GM19328 (cell line): ENCODE data around the gene LAMB1.

Source experiments
- ATAC-seq: cut with Tn5 transposase; IDR thresholded peaks from one replicate; pipeline ENCODE4 v1.9.1; 2021; ENCODE audit warnings: mild to moderate bottlenecking, moderate library complexity; ENCODE audit not compliant: unreplicated experiment

Gene LAMB1

DNA sequence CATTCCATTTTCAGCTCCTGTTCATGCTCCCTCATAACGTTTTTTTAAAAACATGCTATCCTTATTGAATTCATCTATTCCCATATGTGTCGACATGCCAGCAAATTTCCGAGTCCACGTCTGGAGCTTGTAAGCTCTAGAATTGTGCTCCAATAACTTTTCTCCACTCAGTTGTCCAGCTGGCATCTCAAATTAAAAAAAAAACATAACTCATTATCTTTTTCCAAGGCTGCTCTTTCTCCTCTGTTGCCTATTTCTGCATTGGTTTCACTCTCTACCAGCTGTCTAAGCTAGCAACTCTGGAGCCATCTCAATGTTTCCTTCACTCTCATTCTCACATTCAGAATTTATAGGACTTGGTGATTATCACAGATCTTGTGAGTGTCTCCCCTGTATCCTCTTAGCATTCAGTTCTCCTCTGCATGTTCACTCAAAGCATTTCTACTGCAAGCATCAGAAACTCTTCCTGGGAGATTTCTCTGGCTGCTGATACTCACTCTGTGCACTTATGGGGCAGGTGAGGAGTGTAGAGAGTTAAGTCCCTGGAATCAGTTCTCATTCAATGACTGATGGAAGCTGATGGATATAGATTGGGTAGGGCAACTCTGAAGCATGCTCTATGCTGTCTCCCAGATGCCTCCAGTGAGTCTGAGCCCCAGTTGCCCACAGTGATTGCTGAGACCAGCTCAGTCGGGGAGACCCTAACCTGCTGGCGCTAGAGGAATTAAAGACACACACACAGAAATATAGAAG, 118.7 kb downstream of the LAMB1 start:
- ATAC-seq, result no peak

DNA sequence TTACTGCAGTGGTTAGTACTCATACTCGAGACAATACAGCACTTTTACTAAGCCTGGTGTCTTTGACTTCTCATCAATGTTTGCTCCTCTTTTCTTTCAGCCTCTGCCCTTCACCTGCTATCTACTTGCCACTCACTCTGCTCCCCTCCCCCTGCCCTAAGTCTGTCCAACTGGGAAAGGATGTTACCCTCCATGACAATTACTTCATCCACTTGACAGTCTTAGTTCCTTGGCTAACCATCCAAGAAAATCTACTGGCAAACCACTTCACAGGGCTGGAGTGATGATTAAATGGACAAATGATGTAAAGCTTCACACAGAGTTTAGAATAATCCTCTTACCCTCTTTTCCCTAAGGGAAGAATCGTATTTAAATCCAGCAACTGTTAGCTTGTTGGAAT, 120.2 kb downstream of the LAMB1 start:
- no peak for ATAC-seq

DNA sequence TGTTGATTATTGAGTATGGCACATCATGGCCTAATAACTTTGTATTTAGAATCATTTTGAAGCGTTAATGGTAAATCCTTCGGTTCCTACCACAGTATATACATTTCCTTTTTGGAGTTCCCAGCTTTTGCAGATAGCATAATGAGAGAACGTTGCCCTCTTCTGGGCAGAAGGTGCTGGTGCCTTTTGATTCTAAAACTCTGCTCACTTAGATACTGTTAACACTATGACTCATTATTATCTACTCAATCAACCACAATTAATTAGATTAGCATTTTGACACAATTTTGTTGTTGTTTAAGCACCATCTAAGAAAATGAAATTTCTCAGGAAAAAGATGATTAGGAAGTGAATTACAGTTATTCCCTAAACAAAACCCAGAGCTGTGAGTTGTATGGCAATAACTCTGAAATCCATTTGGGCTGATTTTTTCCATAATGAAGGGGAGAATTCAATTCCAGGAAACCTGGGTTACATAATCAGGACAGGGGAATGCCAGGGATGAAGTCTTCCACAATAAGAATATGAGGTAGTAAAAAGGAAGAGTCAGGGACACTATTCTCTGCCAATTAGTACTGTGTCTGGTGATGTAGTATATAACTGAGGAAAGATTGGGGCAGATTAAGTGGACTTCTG, 123.4 kb downstream of the LAMB1 start:
- ATAC-seq, result no peak

DNA sequence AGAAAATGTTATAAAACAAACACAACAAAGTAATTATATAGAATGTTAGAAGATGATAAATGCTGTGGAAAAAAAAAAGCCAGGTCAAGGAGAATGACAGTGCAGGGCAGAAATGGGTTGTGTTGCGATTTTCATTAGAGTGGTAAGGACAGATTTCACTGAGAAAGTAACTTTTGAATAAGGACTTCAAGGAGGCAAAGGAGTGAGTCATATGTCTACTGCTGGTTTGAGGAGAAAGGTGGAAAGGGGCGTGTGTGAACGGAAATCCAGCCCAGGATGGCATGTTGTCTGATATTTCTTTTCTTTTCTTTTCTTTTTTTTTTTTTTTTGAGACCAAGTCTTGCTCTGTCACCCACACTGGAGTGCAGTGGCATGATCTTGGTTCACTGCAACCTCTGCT, 124.3 kb downstream of the LAMB1 start:
- ATAC-seq, result no peak

DNA sequence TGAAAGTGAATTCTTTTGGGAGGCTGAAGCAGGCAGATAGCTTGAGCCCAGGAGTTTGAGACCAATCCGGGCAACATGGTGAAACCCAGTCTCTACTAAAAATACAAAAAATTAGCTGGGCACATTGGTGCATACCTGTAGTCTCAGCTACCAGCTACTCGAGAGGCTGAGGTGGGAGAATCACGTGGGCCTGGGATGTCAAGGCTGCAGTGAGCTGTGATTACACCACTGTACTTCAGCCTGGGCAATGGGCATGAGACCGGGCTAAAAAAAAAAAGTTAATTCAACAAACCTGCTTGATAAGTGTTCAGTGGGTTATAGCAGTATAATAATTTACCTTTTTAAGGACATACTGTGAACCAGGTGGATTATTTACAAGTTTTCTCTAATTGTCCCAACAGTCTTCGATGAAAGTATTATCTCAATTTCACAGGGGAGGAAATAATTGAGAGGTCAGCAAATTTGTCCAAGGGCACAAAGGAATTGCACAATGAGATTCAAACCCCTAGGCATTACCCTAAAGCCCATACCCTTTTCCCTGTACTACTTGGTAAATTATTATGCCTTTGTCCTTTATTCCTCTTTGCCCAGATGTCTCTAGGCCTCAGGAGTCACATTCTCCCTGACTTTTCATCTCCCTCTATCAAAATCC, 125.1 kb downstream of the LAMB1 start:
- no peak for ATAC-seq

DNA sequence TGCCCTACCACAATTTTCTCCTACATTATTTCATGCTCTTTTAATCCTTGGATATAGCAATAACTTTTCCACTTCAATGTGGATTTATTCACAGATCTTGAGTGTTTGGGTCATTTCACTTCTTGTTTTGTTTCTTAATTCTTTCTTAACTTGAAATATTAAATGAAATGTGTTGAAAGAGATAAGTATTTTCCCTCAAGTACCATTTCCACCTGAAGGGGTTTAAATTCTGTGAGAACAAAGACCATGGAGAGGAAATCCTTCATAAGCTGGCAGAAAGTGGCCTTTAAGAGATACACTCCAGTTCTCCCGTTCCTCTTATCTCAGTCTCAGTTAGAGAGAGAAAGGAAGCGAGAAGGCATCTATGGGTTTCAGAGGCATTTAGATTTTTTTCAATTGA, 126.0 kb downstream of the LAMB1 start:
- ATAC-seq, result no peak

DNA sequence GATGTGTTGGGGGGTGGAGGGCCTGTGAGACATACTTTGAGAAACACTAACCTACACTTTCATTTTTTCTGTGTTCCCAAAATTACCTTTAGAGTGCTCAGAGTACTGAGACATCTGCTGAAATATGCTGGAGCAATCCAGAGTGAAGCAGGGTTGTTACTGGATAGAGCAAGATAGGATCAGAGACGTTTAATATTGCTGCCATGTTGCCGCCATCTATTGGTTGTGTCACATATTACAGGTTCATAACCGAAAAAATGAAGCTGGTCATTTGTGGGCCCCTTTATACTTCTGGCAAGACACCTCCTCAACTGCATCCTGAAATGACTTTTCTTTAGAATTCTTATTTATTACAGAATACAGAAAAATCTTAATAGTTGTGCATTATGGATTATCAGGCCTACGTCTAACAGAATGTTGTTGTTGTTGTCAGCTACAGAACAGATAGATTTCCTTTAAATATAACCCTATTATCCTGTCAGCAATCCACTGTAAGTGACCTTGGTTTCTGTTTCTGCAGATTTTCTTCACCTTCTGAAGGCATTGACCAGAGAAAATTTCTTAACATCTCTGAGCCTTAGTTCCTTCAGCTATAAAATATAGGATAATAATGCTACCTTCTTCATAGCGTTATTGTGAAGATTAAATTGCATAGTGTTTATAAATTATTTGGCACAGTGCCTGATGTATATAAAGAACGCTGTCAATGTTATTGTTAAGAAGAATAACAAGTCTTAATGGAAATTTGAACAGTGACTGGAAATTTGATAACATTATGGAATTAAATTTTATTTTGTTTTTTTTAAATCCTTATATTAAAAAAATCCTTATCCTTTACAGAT, 128.1 kb downstream of the LAMB1 start:
- ATAC-seq, result peak; percentile 59

DNA sequence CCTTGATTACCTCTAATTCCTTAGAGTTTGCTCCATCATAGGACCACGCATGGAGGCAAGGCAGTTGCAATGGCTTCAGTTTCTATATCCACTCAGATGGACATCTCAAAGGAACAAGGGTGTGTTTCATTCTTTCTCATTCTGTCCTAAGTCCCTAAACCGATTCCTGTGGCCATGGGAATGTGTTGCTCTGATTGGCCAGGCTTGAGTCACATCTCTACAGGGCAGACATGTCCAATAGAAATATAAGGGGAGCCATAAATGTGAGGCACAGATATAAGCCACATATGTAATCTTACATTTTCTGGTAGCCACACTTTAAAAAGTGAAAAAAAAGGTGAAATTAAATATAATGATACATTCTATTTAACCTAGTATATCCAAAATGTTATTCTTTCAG, 128.8 kb downstream of the LAMB1 start:
- ATAC-seq, result no peak
